Measurements from ENCODE around the gene POC1A. TPM values are rescaled to one million over a fixed set of nuclear protein-coding genes. Genes with fewer than 3 reads are reported as not detected.
"Not testable (repeated sequence)": the region's sequence is repeated elsewhere in the genome, so short reads cannot be mapped to it uniquely, and the experiment has no call there.

The POC1A gene
- total RNA-seq, 1 donor from 2014 or later: 5.7 TPM

- no peak overlapping the region for H3K27ac Mint-ChIP-seq (ENCODE audit: unreplicated experiment)
- no peaks in the 10 kb centered on the region for H3K36me3 Mint-ChIP-seq (ENCODE audit: low read depth)
- no peaks in the 10 kb centered on the region for H3K9me3 Mint-ChIP-seq (ENCODE audit: low read depth)
- no peaks in the 10 kb centered on the region for H3K27me3 Mint-ChIP-seq (ENCODE audit: low read depth)
- DNase-seq (ENCODE audit: low spot score): no peak
- no peak overlapping the region for H3K4me3 Mint-ChIP-seq (ENCODE audit: unreplicated experiment)
- no peaks in the 10 kb centered on the region for H3K4me1 Mint-ChIP-seq (ENCODE audit: low read depth)
- TF ChIP-seq, protein P1, sequence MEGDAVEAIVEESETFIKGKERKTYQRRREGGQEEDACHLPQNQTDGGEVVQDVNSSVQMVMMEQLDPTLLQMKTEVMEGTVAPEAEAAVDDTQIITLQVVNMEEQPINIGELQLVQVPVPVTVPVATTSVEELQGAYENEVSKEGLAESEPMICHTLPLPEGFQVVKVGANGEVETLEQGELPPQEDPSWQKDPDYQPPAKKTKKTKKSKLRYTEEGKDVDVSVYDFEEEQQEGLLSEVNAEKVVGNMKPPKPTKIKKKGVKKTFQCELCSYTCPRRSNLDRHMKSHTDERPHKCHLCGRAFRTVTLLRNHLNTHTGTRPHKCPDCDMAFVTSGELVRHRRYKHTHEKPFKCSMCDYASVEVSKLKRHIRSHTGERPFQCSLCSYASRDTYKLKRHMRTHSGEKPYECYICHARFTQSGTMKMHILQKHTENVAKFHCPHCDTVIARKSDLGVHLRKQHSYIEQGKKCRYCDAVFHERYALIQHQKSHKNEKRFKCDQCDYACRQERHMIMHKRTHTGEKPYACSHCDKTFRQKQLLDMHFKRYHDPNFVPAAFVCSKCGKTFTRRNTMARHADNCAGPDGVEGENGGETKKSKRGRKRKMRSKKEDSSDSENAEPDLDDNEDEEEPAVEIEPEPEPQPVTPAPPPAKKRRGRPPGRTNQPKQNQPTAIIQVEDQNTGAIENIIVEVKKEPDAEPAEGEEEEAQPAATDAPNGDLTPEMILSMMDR (IDR thresholded peaks at IDR 0.05): no peak
These were observed 29.7 kb upstream of the POC1A start for GRCh38 chr3:52183786-52184445.

GRCh38 chr3:52182691-52183090 lies 28.5 kb upstream of the POC1A start:
- no peak overlapping the region for H3K27ac Mint-ChIP-seq (ENCODE audit: unreplicated experiment)
- TF ChIP-seq, protein P1 (IDR thresholded peaks at IDR 0.05): no peak
- H3K4me3 Mint-ChIP-seq (ENCODE audit: unreplicated experiment): no peak overlapping the region
- H3K27me3 Mint-ChIP-seq (ENCODE audit: low read depth): no peaks in the 10 kb centered on the region
- H3K9me3 Mint-ChIP-seq (ENCODE audit: low read depth): no peaks in the 10 kb centered on the region
- no peaks in the 10 kb centered on the region for H3K36me3 Mint-ChIP-seq (ENCODE audit: low read depth)
- no peaks in the 10 kb centered on the region for H3K4me1 Mint-ChIP-seq (ENCODE audit: low read depth)
- no peak for DNase-seq (ENCODE audit: low spot score)

DNA sequence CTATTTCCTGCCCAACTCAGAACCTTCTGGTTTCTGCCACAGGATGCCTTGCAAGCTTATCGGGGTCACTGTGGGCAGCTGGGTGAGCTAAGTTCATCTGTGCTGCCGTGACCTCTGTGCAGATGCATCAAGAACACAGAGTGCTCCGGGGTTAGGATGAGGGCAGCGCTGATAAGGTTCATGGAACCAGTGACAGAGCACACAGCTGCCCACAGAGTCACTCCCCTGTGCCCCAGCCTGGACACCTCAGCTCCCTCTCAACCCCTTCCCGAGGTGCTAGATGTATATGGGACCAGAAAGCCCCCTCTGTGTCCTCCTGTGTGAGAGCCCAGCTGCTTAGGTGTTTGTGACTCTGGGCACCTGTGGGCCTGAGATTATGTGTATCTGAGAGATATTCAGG lies 28.0 kb upstream of the POC1A start:
- H3K9me3 Mint-ChIP-seq (ENCODE audit: low read depth): no peaks in the 10 kb centered on the region
- TF ChIP-seq, protein P1 (IDR thresholded peaks at IDR 0.05): no peak
- peaks cover 2% of the 10 kb centered on the region for H3K4me1 Mint-ChIP-seq (ENCODE audit: low read depth)
- H3K4me3 Mint-ChIP-seq (ENCODE audit: unreplicated experiment): no peak overlapping the region
- no peak for DNase-seq (ENCODE audit: low spot score)
- no peaks in the 10 kb centered on the region for H3K36me3 Mint-ChIP-seq (ENCODE audit: low read depth)
- H3K27ac Mint-ChIP-seq (ENCODE audit: unreplicated experiment): no peak overlapping the region
- H3K27me3 Mint-ChIP-seq (ENCODE audit: low read depth): no peaks in the 10 kb centered on the region

DNA sequence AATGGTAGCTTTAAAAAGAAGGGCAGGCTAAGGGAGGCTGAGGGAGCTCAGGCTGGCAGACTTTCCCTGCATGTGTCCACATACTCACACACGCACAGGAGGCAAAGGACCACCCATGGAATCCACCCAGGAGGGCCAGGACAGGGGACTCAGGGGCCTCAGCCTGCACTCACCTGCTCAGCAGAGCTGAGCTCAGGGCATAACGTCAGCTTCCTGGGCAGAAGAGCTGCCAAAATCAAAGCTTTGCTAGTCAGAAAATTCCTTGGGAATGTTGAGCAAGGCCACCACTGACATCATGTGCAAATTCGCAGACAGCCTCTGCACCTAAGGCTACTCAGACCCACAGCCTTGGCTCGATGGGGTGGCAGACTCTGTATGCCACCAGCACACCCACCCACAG lies 27.3 kb upstream of the POC1A start:
- Mint-ChIP-seq H3K4me3 (ENCODE audit: unreplicated experiment) (no peak overlapping the region), H3K4me1 (ENCODE audit: low read depth) (peaks cover 9% of the 10 kb centered on the region), H3K27me3 (ENCODE audit: low read depth) (no peaks in the 10 kb centered on the region), H3K27ac (ENCODE audit: unreplicated experiment) (no peak overlapping the region), H3K36me3 (ENCODE audit: low read depth) (no peaks in the 10 kb centered on the region), H3K9me3 (ENCODE audit: low read depth) (no peaks in the 10 kb centered on the region)
- no peak for DNase-seq (ENCODE audit: low spot score)
- TF ChIP-seq, protein P1 (IDR thresholded peaks at IDR 0.05): no peak

DNA sequence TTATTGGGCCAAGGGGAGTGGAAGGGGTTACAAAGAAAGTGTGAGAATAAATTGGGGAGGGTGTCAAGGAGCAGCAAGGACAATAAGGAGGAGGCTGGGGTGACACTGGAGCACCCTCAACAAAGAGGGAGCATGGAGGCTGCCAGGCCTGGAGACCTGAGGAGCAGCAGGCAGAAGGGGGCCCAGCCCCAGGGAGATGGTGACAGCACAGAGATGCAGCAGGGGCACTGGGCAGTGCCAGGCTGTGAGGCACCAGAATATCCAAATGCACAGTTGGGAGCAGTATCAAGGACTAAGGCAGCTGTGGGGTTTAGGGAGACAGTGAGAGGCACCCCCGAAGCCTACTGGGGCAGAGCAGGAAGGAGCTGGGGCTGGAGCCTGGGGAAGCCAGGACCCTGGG lies 24.3 kb upstream of the POC1A start:
- Mint-ChIP-seq H3K4me3 (ENCODE audit: unreplicated experiment) (no peak overlapping the region), H3K27me3 (ENCODE audit: low read depth) (no peaks in the 10 kb centered on the region), H3K4me1 (ENCODE audit: low read depth) (peaks cover 13% of the 10 kb centered on the region), H3K36me3 (ENCODE audit: low read depth) (no peaks in the 10 kb centered on the region), H3K27ac (ENCODE audit: unreplicated experiment) (no peak overlapping the region), H3K9me3 (ENCODE audit: low read depth) (no peaks in the 10 kb centered on the region)
- no peak for DNase-seq (ENCODE audit: low spot score)
- TF ChIP-seq, protein P1 (IDR thresholded peaks at IDR 0.05): no peak

GRCh38 chr3:52178126-52178525 lies 23.9 kb upstream of the POC1A start:
- not testable (repeated sequence) for H3K9me3 Mint-ChIP-seq (ENCODE audit: low read depth); H3K27ac Mint-ChIP-seq (ENCODE audit: unreplicated experiment); DNase-seq (ENCODE audit: low spot score); H3K4me3 Mint-ChIP-seq (ENCODE audit: unreplicated experiment); H3K36me3 Mint-ChIP-seq (ENCODE audit: low read depth); H3K27me3 Mint-ChIP-seq (ENCODE audit: low read depth)
- H3K4me1 Mint-ChIP-seq (ENCODE audit: low read depth): peaks cover 13% of the 10 kb centered on the region

All from chondrocyte (in vitro differentiated cells).